ENCODE data around the gene DIPK1B.
A peak's percentile ranks its signal among the peaks of the same experiment; 100 is the strongest.

The DIPK1B gene

GRCh38 chr9:136728548-136729123, 16.3 kb downstream of the DIPK1B start:
- H3K36me3 ChIP-seq (replicated peaks), result peaks cover 34% of the 10 kb centered on the region

GRCh38 chr9:136729144-136729543, 16.8 kb downstream of the DIPK1B start:
- peaks cover 28% of the 10 kb centered on the region for H3K36me3 ChIP-seq (replicated peaks)
- H3K27me3 ChIP-seq (ENCODE audit: low read depth), result no peaks in the 10 kb centered on the region
- in situ Hi-C loops (cut with MboI; ENCODE audit: low sequenced_read_pairs), result no loop called here
- no peaks in the 10 kb centered on the region for H3K9me3 ChIP-seq
- H3K4me3 ChIP-seq, result peak overlapping the region; percentile 73
- peak in 1 of 2 experiments; percentile 58 for DNase-seq (ENCODE audit: low spot score in 2 of 2)
- peaks cover 16% of the 10 kb centered on the region for H3K4me1 ChIP-seq

More at GRCh38 chr9:136728548-136729123, 16.3 kb downstream of the DIPK1B start:
- H3K4me3 ChIP-seq, result peak overlapping the region; percentile 73
- H3K27me3 ChIP-seq (ENCODE audit: low read depth), result no peaks in the 10 kb centered on the region
- DNase-seq (ENCODE audit: low spot score in 2 of 2), result peak in 1 of 2 experiments; percentile 48
- no peaks in the 10 kb centered on the region for H3K9me3 ChIP-seq
- peaks cover 16% of the 10 kb centered on the region for H3K4me1 ChIP-seq
- in situ Hi-C loops (cut with MboI; ENCODE audit: low sequenced_read_pairs), result no loop called here

DNA sequence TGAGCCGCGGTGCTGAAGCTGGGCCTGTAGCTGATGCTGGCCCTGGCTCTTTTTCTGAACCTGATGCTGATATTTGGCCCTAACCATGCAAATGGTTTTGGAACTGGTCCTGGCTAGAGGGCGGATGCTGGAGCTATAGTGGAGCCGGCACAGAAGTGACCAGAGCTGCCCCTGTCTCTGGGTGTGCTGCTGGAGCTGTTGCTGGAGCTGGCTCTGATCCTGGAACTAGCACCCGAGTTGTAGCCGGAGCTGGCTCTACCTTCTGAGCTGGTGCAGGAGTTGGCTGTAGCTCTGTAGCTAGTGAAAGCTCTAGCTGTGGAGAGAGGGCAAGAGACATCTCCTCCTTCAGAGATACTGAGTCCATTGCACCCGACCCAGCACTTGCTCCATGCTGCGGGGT, 17.6 kb downstream of the DIPK1B start:
- Histone ChIP-seq H3K27me3 (ENCODE audit: low read depth) (no peaks in the 10 kb centered on the region), H3K4me3 (no peak overlapping the region), H3K36me3 (replicated peaks) (peaks cover 21% of the 10 kb centered on the region), H3K9me3 (no peaks in the 10 kb centered on the region), H3K4me1 (peaks cover 16% of the 10 kb centered on the region)
- DNase-seq (ENCODE audit: low spot score in 2 of 2), result no peak
- in situ Hi-C loops (cut with MboI; ENCODE audit: low sequenced_read_pairs), result no loop called here

DNA sequence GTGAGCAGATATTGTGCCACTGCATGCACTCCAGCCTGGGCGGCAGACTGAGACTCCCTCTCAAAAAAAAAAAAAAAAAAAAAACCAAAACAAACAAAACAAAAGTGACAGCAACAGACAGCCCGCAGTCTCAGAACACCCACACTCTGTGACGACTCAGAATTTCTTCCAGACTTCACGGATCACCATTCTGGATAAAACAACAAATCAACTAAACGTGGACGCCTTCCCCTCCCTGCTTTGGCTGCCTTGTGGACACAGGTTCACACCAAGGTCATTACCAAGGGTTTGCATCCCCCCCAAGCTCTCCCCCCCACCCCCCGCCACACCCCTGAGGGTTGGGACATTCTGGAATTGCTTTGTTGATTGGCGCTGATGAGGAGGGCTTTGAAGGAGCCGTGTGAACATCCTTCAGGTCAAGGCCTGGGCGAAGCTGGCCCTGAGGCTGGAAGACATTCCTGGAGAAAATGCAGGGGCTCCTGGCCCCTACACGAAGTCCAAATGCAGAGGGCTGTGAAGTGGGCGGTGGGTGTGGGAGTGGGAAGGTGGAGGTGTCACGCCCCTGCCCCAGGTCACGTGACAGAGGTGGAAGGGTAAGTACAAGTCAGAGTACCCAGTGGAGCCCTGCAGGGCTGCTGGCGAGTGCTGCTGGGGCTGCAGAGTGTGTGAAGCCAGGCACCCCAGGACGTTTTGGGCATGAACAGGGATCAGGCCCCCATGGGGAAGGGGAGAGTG, 20.2 kb downstream of the DIPK1B start:
- Histone ChIP-seq H3K4me3 (no peak overlapping the region), H3K4me1 (peaks cover 5% of the 10 kb centered on the region), H3K9me3 (no peaks in the 10 kb centered on the region), H3K36me3 (replicated peaks) (no peaks in the 10 kb centered on the region; the same call in none of the 2 replicates), H3K27me3 (ENCODE audit: low read depth) (no peaks in the 10 kb centered on the region)
- DNase-seq (ENCODE audit: low spot score in 2 of 2), result no peak
- in situ Hi-C loops (cut with MboI; ENCODE audit: low sequenced_read_pairs), result no loop called here

- Histone ChIP-seq H3K27me3 (ENCODE audit: low read depth) (0 out of 2 replicates have a peak, but pooled peaks cover 3% of the 10 kb centered on the region), H3K4me3 (no peak overlapping the region), H3K4me1 (peaks cover 5% of the 10 kb centered on the region), H3K36me3 (replicated peaks) (no peaks in the 10 kb centered on the region; the same call in 1 of the 2 replicates), H3K9me3 (no peaks in the 10 kb centered on the region)
- DNase-seq (ENCODE audit: low spot score in 2 of 2), result no peak
- in situ Hi-C loops (cut with MboI; ENCODE audit: low sequenced_read_pairs), result no loop called here
Observed at GRCh38 chr9:136733611-136734010, 21.2 kb downstream of the DIPK1B start.

DNA sequence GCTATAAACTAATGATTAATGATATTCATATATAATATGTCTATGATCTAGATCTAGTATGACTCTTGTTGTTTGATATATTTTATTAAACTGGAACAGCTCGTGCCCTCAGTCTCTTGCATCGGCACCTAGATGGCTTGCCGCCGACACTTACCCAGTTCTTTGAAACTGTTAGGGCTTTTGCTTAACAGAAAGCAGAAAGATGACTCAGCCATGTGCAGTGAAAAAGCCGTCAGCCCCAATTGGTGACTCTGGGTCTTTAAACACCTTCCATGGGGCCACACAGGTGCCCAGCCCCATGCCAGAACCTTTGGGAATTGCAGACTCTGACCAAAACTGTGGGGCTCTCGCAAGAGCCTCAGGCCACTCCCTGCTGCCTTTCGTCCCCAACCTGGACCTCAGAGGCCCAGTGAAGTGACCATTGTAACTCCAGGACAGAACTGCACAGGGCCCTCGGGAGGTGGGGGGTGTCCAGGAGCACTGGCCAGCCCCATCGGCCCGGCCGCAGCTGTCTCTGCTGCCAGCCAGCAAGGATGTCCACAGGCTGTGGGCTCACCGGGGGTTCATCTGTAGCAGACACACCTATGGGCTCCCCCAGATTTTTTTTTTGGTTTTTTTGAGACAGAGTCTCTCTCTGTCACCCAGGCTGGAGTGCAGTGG, 22.6 kb downstream of the DIPK1B start:
- Histone ChIP-seq H3K4me3 (no peak overlapping the region), H3K9me3 (no peaks in the 10 kb centered on the region), H3K4me1 (no peaks in the 10 kb centered on the region), H3K27me3 (ENCODE audit: low read depth) (0 out of 2 replicates have a peak, but pooled peaks cover 3% of the 10 kb centered on the region), H3K36me3 (replicated peaks) (no peaks in the 10 kb centered on the region)
- in situ Hi-C loops (cut with MboI; ENCODE audit: low sequenced_read_pairs), result no loop called here
- no peak for DNase-seq (ENCODE audit: low spot score in 2 of 2)

DNA sequence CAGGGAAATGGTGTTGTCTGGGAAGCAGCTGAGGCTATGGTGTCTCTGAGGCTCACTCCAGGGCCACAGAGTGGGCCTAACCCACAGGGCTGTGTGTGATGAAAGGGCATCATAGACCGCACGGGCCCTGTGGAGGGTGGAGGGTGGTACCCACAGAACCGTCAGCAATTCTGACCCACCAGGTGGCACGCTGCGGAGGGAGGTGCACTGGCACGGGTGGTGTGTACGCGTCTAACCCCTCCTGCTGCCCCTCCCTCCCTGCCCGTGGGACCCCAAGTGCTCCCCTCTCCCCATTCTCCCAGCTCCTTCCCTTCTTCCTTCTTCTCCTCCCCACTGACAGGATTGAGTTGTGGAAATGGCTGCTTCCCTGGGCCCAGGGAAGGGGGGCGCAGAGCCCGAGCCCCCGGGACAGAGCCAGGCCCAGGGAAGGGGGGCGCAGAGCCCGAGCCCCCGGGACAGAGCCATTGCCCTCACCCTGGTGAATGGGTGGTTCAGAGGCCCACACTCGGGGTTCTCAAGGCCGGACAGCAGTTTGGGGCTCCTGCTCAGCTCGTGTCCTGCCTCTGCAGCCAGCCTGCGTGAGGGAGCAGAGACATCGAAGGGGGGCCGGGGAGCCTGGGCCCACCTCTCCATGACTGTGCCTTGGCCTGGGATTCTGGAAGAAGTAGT, 23.6 kb downstream of the DIPK1B start:
- in situ Hi-C loops (cut with MboI; ENCODE audit: low sequenced_read_pairs), result no loop called here
- Histone ChIP-seq H3K27me3 (ENCODE audit: low read depth) (0 out of 2 replicates have a peak, but pooled peaks cover 3% of the 10 kb centered on the region), H3K4me3 (no peak overlapping the region), H3K9me3 (no peaks in the 10 kb centered on the region), H3K4me1 (no peaks in the 10 kb centered on the region), H3K36me3 (replicated peaks) (no peaks in the 10 kb centered on the region)
- DNase-seq (ENCODE audit: low spot score in 2 of 2), result no peak

- no peak for DNase-seq (ENCODE audit: low spot score in 2 of 2)
- in situ Hi-C loops (cut with MboI; ENCODE audit: low sequenced_read_pairs), result no loop called here
- no peak overlapping the region for H3K4me3 ChIP-seq
- no peaks in the 10 kb centered on the region for H3K36me3 ChIP-seq (replicated peaks)
- no peaks in the 10 kb centered on the region for H3K4me1 ChIP-seq
- H3K9me3 ChIP-seq, result no peaks in the 10 kb centered on the region
- H3K27me3 ChIP-seq (ENCODE audit: low read depth), result peaks cover 16% of the 10 kb centered on the region
Observed at GRCh38 chr9:136738960-136739359, 26.6 kb downstream of the DIPK1B start.

GRCh38 chr9:136739509-136739908, 27.1 kb downstream of the DIPK1B start:
- in situ Hi-C loops (cut with MboI; ENCODE audit: low sequenced_read_pairs), result no loop called here
- H3K4me1 ChIP-seq, result no peaks in the 10 kb centered on the region
- H3K36me3 ChIP-seq (replicated peaks), result no peaks in the 10 kb centered on the region
- peaks cover 16% of the 10 kb centered on the region for H3K27me3 ChIP-seq (ENCODE audit: low read depth)
- no peak for DNase-seq (ENCODE audit: low spot score in 2 of 2)
- no peak overlapping the region for H3K4me3 ChIP-seq
- no peaks in the 10 kb centered on the region for H3K9me3 ChIP-seq

- Histone ChIP-seq H3K4me1 (no peaks in the 10 kb centered on the region), H3K9me3 (no peaks in the 10 kb centered on the region), H3K27me3 (ENCODE audit: low read depth) (peaks cover 16% of the 10 kb centered on the region), H3K36me3 (replicated peaks) (no peaks in the 10 kb centered on the region), H3K4me3 (no peak overlapping the region)
- in situ Hi-C loops (cut with MboI; ENCODE audit: low sequenced_read_pairs), result no loop called here
- DNase-seq (ENCODE audit: low spot score in 2 of 2), result no peak
Observed at GRCh38 chr9:136740069-136740468, 27.7 kb downstream of the DIPK1B start.

DNA sequence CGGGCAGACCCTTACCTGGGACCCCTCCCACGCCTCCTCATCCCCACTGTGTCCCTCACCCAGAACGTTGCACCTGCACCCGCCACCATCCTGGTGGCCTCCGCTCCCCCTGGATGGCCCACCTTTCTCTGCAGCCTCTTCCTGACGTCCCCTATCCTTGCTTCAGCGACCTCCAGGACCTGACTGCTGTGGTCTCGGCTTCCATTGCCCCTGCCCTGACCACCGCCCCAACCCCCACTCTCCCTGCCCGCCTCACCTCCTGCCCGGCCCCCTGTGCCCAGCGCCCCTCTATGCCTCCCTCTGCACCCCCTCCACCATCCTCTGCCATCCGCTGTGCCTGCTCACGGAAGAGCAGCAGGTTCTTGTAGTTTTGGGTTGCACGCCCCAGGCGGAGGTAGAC, 28.1 kb downstream of the DIPK1B start:
- Histone ChIP-seq H3K9me3 (no peaks in the 10 kb centered on the region), H3K36me3 (replicated peaks) (no peaks in the 10 kb centered on the region), H3K27me3 (ENCODE audit: low read depth) (peaks cover 16% of the 10 kb centered on the region), H3K4me3 (no peak overlapping the region), H3K4me1 (no peaks in the 10 kb centered on the region)
- no peak for DNase-seq (ENCODE audit: low spot score in 2 of 2)
- in situ Hi-C loops (cut with MboI; ENCODE audit: low sequenced_read_pairs), result no loop called here

GRCh38 chr9:136740971-136741882, 28.9 kb downstream of the DIPK1B start:
- no peaks in the 10 kb centered on the region for H3K9me3 ChIP-seq
- no peaks in the 10 kb centered on the region for H3K36me3 ChIP-seq (replicated peaks)
- H3K27me3 ChIP-seq (ENCODE audit: low read depth), result peaks cover 16% of the 10 kb centered on the region
- no peaks in the 10 kb centered on the region for H3K4me1 ChIP-seq
- H3K4me3 ChIP-seq, result no peak overlapping the region
- in situ Hi-C loops (cut with MboI; ENCODE audit: low sequenced_read_pairs), result no loop called here
- no peak for DNase-seq (ENCODE audit: low spot score in 2 of 2)
